RCC 7860 (cell line): ENCODE data around the gene RARG.
"Not testable (repeated sequence)": the region's sequence is repeated elsewhere in the genome, so short reads cannot be mapped to it uniquely, and the experiment has no call there.

Experiments used
- DNase-seq: peaks from one replicate; pipeline ENCODE4 v3.0.0-alpha.2; 2015; ENCODE audit warnings: low spot score
- FAIRE-seq: peaks from 2 replicates; lab custom pipeline; 2012; peaks lifted over from hg19 to GRCh38; lab: Jason Lieb, UNC

The RARG gene

GRCh38 chr12:53173085-53173715 lies 58.8 kb downstream of the RARG start:
- FAIRE-seq, result no peak
- DNase-seq, result no peak

- FAIRE-seq (no peak), DNase-seq (no peak)
Measured at GRCh38 chr12:53172352-53172751, 59.7 kb downstream of the RARG start.

GRCh38 chr12:53171725-53172329 lies 60.2 kb downstream of the RARG start:
- FAIRE-seq (no peak), DNase-seq (no peak)

- DNase-seq (no peak), FAIRE-seq (no peak)
Measured at GRCh38 chr12:53170876-53171724, 60.9 kb downstream of the RARG start.

- DNase-seq, result no peak
- FAIRE-seq, result no peak
Measured at GRCh38 chr12:53170215-53170614, 61.8 kb downstream of the RARG start.

- no peak for DNase-seq
- no peak for FAIRE-seq
Measured at GRCh38 chr12:53169644-53170043, 62.4 kb downstream of the RARG start.

GRCh38 chr12:53166837-53167236 lies 65.2 kb downstream of the RARG start:
- FAIRE-seq (no peak), DNase-seq (no peak)

GRCh38 chr12:53163008-53163407 lies 69.0 kb downstream of the RARG start:
- not testable (repeated sequence) for FAIRE-seq, DNase-seq

GRCh38 chr12:53161119-53161911 lies 70.7 kb downstream of the RARG start:
- no peak for FAIRE-seq

GRCh38 chr12:53160673-53161072 lies 71.3 kb downstream of the RARG start:
- FAIRE-seq (no peak), DNase-seq (no peak)

More at GRCh38 chr12:53161119-53161911, 70.7 kb downstream of the RARG start:
- DNase-seq, result no peak
